Liver (tissue), 9 donors: Measurements from ENCODE around the gene TFPI. TPM values are rescaled to one million over a fixed set of nuclear protein-coding genes. Genes with fewer than 3 reads are reported as not detected.

Source experiments
- DNase-seq: peaks from one replicate; pipeline ENCODE4 v3.0.0-alpha.2; 2017; ENCODE audit warnings: low spot score
- H3K27ac ChIP-seq, 2 donors: one replicate each; pipeline ENCODE4 v1.7.0; 2013; ENCODE audit warnings: inconsistent platforms in 2 of 2, low read length in 2 of 2, control low read depth in 1 of 2, low read depth in 1 of 2, mild to moderate bottlenecking in 1 of 2
- H3K27me3 ChIP-seq, 4 donors: one replicate each; pipeline versions ENCODE4 v1.6.1 to v1.7.0; 2013; ENCODE audit warnings: low read length in 3 of 4, inconsistent platforms in 1 of 4, mild to moderate bottlenecking in 1 of 4, moderate library complexity in 1 of 4; ENCODE audit not compliant: control insufficient read depth in 4 of 4, insufficient read depth in 4 of 4
- H3K36me3 ChIP-seq, 4 donors: one replicate each; pipeline versions ENCODE4 v1.6.1 to v1.7.0; 2013; ENCODE audit warnings: low read length in 3 of 4, mild to moderate bottlenecking in 3 of 4, low read depth in 1 of 4, moderate library complexity in 1 of 4; ENCODE audit not compliant: control insufficient read depth in 4 of 4, insufficient read depth in 3 of 4
- H3K4me1 ChIP-seq, 4 donors: one replicate each; pipeline versions ENCODE4 v1.6.1 to v1.7.0; 2013; ENCODE audit warnings: low read length in 3 of 4, mild to moderate bottlenecking in 3 of 4, moderate library complexity in 1 of 4; ENCODE audit not compliant: control insufficient read depth in 4 of 4, insufficient read depth in 4 of 4
- H3K4me3 ChIP-seq, 3 donors: one replicate each; pipeline versions ENCODE4 v1.6.1 to v1.7.0; 2013; ENCODE audit warnings: low read length in 3 of 3, control low read depth in 1 of 3, low read depth in 1 of 3, mild to moderate bottlenecking in 1 of 3
- H3K9ac ChIP-seq, 2 donors: one replicate each; pipeline ENCODE4 v1.7.0; 2013; ENCODE audit warnings: low read length in 2 of 2, mild to moderate bottlenecking in 2 of 2, moderate library complexity in 2 of 2, control low read depth in 1 of 2, low read depth in 1 of 2
- H3K9me3 ChIP-seq, 4 donors: one replicate each; pipeline versions ENCODE4 v1.6.1 to v1.7.0; 2013; ENCODE audit warnings: low read length in 3 of 4; ENCODE audit not compliant: control insufficient read depth in 4 of 4
- EGR1 ChIP-seq, 2 donors: IDR thresholded peaks; 2 replicates each; pipeline ENCODE4 v1.6.1; 2016 to 2018; ENCODE audit warnings: antibody characterized with exemption in 2 of 2, low read depth in 2 of 2
- FOXA1 ChIP-seq: IDR thresholded peaks from 2 replicates; pipeline ENCODE4 v1.6.1; 2016; ENCODE audit warnings: antibody characterized with exemption
- FOXA2 ChIP-seq: IDR thresholded peaks from 2 replicates; pipeline ENCODE4 v1.6.1; 2016; ENCODE audit warnings: antibody characterized with exemption
- GABPA ChIP-seq, 2 donors: IDR thresholded peaks in 1 of 2; conservative IDR thresholded peaks in 1 of 2; 2 replicates each; pipeline ENCODE4 v1.6.1; 2016; ENCODE audit warnings: antibody characterized with exemption in 2 of 2, mild to moderate bottlenecking in 1 of 2, moderate library complexity in 1 of 2
- HNF4A ChIP-seq, 2 donors: conservative IDR thresholded peaks; 2 replicates each; pipeline ENCODE4 v1.6.1; 2016; ENCODE audit warnings: antibody characterized with exemption in 2 of 2, mild to moderate bottlenecking in 2 of 2
- HNF4G ChIP-seq: IDR thresholded peaks from 2 replicates; pipeline ENCODE4 v1.6.1; 2016; ENCODE audit warnings: antibody characterized with exemption
- JUND ChIP-seq, 2 donors: IDR thresholded peaks; 2 replicates each; pipeline ENCODE4 v1.6.1; 2016; ENCODE audit warnings: antibody characterized with exemption in 2 of 2
- NR2F2 ChIP-seq: IDR thresholded peaks from 2 replicates; pipeline ENCODE4 v1.6.1; 2016; ENCODE audit warnings: antibody characterized with exemption
- RAD21 ChIP-seq, 2 donors: IDR thresholded peaks; 2 replicates each; pipeline ENCODE4 v1.6.1; 2016; ENCODE audit warnings: antibody characterized with exemption in 2 of 2, mild to moderate bottlenecking in 2 of 2
- RXRA ChIP-seq, 2 donors: IDR thresholded peaks; 2 replicates each; pipeline ENCODE4 v1.6.1; 2017 to 2018; ENCODE audit warnings: antibody characterized with exemption in 2 of 2, mild to moderate bottlenecking in 1 of 2
- SP1 ChIP-seq: IDR thresholded peaks from 2 replicates; pipeline ENCODE4 v1.6.1; 2018; ENCODE audit warnings: antibody characterized with exemption, mild to moderate bottlenecking
- TAF1 ChIP-seq: conservative IDR thresholded peaks from 2 replicates; pipeline ENCODE4 v1.6.1; 2016; ENCODE audit warnings: antibody characterized with exemption, mild to moderate bottlenecking
- YY1 ChIP-seq: IDR thresholded peaks from 2 replicates; pipeline ENCODE4 v1.6.1; 2016; ENCODE audit warnings: antibody characterized with exemption, mild to moderate bottlenecking
- WGBS: extraction: QIAGEN DNeasy Blood & Tissue Kit; methylation state at CpG from one replicate; pipeline ENCODE4 v1.1.7; 2013; 5-methylcytosine and 5-hydroxymethylcytosine counted together
- polyA plus RNA-seq, 2 donors: library from polyadenylated mRNA; stranded (reverse) in 1 of 2; unstranded in 1 of 2; fragments of 200-250 nt in 1 of 2; fragments of >200 nt in 1 of 2; fragmentation: Nextera tagmentation in 1 of 2; extraction: Ambion mirVana in 1 of 2; gene quantifications; one replicate each; pipeline versions ENCODE4 v1.2.1 to v1.2.3, GENCODE V29; 2013 to 2015
- total RNA-seq, 2 donors: library from RNA; depleted of rRNA; stranded (reverse); fragments of >200 nt; gene quantifications; one replicate each; pipeline ENCODE4 v1.2.3, GENCODE V29; 2014
- TF ChIP-seq, protein P1 (sequence below): IDR thresholded peaks from 2 replicates; pipeline ENCODE4 v1.6.1; 2016; ENCODE audit warnings: antibody characterized with exemption
- TF ChIP-seq, protein P2 (sequence below): fragments of 150-350 bp; IDR thresholded peaks from 2 replicates; pipeline ENCODE4 v1.5.1; 2017; ENCODE audit warnings: improper control_type of control experiment, low read depth, low read length; ENCODE audit not compliant: missing input control
- TF ChIP-seq, protein P3 (sequence below): IDR thresholded peaks from 2 replicates; pipeline ENCODE4 v1.6.1; 2016; ENCODE audit warnings: antibody characterized with exemption
- TF ChIP-seq, protein P4 (sequence below): IDR thresholded peaks from 2 replicates; pipeline ENCODE4 v1.6.1; 2016; ENCODE audit warnings: antibody characterized with exemption
- TF ChIP-seq, protein P5 (sequence below): IDR thresholded peaks from 2 replicates; pipeline ENCODE4 v1.6.1; 2016; ENCODE audit warnings: antibody characterized with exemption, mild to moderate bottlenecking
- donor health status: healthy.
- donor health status: healthy.
- donor health status: healthy.
- donor health status: healthy.
- donor health status: healthy.

Gene TFPI
- total and polyA plus RNA-seq, 4 donors, result 55.8 to 211 (median 130) TPM

DNA sequence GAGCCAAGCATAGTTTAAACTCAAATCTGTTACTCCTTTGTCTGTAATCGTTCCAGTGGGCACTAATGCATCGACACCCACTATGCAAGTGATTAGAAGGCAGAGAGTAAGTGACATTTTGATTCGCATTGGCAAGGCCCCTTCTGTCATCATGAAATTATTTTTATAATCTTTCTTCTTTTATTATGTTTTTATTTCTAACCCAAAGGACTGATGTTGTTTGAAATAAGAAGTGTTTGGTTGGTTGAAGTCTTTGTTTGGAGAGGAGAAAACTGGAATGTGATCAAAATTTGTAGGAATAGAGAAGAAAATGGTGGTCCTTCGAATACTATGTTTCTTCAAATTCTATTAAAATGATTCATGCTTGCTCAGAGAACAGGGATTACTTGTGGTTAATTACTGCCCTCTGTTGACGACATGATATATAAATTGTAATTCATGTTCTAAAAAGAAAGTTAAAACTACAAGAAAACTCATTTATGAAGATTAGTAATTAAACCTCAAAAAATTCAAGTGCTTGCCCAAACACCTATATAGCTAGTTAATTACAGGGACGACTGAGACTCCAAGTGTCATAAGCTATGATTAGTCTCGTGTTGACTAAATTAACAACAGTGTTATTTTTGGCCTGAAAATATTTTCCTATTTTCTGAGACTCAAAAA is 26.4 kb upstream of the TFPI start:
- H3K27me3 ChIP-seq, result no peaks in the 10 kb centered on the region
- TF ChIP-seq HNF4A (conservative IDR thresholded peaks at IDR 0.05) (no peak), FOXA2 (no peak), YY1 (peak; percentile 45), RXRA (IDR thresholded peaks at IDR 0.05) (no peak), HNF4G (no peak), NR2F2 (no peak), EGR1 (IDR thresholded peaks at IDR 0.05; ENCODE audit: low read depth in 2 of 2) (no peak), JUND (IDR thresholded peaks at IDR 0.05) (peak; percentile 23 to 92), RAD21 (IDR thresholded peaks at IDR 0.05) (peak; percentile 86 to 91), SP1 (no peak), TAF1 (no peak), GABPA (IDR thresholded peaks at IDR 0.05 in 1 of 2, conservative IDR thresholded peaks at IDR 0.05 in 1 of 2) (no peak), FOXA1 (no peak)
- TF ChIP-seq, protein P1, sequence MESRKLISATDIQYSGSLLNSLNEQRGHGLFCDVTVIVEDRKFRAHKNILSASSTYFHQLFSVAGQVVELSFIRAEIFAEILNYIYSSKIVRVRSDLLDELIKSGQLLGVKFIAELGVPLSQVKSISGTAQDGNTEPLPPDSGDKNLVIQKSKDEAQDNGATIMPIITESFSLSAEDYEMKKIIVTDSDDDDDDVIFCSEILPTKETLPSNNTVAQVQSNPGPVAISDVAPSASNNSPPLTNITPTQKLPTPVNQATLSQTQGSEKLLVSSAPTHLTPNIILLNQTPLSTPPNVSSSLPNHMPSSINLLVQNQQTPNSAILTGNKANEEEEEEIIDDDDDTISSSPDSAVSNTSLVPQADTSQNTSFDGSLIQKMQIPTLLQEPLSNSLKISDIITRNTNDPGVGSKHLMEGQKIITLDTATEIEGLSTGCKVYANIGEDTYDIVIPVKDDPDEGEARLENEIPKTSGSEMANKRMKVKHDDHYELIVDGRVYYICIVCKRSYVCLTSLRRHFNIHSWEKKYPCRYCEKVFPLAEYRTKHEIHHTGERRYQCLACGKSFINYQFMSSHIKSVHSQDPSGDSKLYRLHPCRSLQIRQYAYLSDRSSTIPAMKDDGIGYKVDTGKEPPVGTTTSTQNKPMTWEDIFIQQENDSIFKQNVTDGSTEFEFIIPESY, result no peak
- TF ChIP-seq, protein P2, sequence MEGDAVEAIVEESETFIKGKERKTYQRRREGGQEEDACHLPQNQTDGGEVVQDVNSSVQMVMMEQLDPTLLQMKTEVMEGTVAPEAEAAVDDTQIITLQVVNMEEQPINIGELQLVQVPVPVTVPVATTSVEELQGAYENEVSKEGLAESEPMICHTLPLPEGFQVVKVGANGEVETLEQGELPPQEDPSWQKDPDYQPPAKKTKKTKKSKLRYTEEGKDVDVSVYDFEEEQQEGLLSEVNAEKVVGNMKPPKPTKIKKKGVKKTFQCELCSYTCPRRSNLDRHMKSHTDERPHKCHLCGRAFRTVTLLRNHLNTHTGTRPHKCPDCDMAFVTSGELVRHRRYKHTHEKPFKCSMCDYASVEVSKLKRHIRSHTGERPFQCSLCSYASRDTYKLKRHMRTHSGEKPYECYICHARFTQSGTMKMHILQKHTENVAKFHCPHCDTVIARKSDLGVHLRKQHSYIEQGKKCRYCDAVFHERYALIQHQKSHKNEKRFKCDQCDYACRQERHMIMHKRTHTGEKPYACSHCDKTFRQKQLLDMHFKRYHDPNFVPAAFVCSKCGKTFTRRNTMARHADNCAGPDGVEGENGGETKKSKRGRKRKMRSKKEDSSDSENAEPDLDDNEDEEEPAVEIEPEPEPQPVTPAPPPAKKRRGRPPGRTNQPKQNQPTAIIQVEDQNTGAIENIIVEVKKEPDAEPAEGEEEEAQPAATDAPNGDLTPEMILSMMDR, result peak; percentile 54
- TF ChIP-seq, protein P3, sequence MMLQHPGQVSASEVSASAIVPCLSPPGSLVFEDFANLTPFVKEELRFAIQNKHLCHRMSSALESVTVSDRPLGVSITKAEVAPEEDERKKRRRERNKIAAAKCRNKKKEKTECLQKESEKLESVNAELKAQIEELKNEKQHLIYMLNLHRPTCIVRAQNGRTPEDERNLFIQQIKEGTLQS, result peak; percentile 19
- TF ChIP-seq, protein P4, sequence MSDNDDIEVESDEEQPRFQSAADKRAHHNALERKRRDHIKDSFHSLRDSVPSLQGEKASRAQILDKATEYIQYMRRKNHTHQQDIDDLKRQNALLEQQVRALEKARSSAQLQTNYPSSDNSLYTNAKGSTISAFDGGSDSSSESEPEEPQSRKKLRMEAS, result no peak
- TF ChIP-seq, protein P5, sequence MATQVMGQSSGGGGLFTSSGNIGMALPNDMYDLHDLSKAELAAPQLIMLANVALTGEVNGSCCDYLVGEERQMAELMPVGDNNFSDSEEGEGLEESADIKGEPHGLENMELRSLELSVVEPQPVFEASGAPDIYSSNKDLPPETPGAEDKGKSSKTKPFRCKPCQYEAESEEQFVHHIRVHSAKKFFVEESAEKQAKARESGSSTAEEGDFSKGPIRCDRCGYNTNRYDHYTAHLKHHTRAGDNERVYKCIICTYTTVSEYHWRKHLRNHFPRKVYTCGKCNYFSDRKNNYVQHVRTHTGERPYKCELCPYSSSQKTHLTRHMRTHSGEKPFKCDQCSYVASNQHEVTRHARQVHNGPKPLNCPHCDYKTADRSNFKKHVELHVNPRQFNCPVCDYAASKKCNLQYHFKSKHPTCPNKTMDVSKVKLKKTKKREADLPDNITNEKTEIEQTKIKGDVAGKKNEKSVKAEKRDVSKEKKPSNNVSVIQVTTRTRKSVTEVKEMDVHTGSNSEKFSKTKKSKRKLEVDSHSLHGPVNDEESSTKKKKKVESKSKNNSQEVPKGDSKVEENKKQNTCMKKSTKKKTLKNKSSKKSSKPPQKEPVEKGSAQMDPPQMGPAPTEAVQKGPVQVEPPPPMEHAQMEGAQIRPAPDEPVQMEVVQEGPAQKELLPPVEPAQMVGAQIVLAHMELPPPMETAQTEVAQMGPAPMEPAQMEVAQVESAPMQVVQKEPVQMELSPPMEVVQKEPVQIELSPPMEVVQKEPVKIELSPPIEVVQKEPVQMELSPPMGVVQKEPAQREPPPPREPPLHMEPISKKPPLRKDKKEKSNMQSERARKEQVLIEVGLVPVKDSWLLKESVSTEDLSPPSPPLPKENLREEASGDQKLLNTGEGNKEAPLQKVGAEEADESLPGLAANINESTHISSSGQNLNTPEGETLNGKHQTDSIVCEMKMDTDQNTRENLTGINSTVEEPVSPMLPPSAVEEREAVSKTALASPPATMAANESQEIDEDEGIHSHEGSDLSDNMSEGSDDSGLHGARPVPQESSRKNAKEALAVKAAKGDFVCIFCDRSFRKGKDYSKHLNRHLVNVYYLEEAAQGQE, result no peak
- 24% methylated on average over 7 of the region's 7 CpGs for WGBS
- DNase-seq, result no peak
- H3K9me3 ChIP-seq, result no peaks in the 10 kb centered on the region
- no peaks in the 10 kb centered on the region for H3K36me3 ChIP-seq
- no peak overlapping the region for H3K27ac ChIP-seq
- peaks cover 0 to 3% (median 1%) of the 10 kb centered on the region in 4 donors for H3K4me1 ChIP-seq
- peak overlapping the region in 1 of 3 donors; percentile 39 for H3K4me3 ChIP-seq
- peak overlapping the region; percentile 30 to 84 for H3K9ac ChIP-seq
